NCI-H510A treated with DMSO at 0.1 percent for 48 hours (cell line): ENCODE results near the gene LARGE1.

Experiments
- DNase-seq: peaks from one replicate; lab custom pipeline; 2025; lab: John Stamatoyannopoulos, UW

Gene LARGE1

DNA sequence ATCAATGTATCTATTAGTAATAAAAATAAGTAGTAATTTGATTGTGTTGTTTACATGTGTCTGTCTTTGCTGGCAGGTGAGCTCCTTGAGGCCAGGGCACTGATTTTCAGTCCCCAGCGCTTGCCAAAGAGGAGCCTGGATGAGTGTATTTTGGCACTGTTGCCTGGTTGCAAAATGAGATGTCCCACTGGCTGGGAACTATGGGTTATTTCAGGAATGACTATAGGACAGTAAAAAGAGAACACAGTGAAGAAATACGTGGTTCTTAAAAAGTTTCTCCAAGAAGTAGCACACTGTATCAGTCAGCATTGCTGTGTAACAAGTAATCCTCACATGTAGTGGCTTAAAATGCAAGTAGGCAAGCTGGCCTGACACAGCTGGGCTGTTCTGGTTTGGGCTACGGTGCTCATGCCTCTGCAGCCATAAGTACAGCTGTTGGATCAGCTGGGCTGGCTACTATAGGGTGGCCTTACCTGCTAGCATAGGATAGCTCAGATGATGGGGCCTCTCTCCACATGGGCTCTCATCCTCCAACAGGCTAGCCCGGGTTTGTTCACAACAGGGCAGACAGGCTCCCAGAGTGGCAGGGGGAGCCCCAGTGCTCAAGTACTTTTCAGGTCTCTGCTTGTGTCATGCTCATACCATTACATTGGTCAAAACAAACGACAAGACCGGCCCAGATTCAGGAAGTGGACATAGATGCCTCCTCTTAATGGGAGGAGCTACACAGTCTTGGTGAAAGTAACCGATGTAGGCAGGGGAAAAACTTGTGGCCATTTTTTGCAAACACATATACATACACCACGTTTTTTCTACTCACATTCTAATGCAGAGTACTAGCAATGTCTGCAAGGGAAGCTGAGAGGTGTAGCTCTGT lies 399.1 kb downstream of the LARGE1 start:
- DNase-seq, result no peak

DNA sequence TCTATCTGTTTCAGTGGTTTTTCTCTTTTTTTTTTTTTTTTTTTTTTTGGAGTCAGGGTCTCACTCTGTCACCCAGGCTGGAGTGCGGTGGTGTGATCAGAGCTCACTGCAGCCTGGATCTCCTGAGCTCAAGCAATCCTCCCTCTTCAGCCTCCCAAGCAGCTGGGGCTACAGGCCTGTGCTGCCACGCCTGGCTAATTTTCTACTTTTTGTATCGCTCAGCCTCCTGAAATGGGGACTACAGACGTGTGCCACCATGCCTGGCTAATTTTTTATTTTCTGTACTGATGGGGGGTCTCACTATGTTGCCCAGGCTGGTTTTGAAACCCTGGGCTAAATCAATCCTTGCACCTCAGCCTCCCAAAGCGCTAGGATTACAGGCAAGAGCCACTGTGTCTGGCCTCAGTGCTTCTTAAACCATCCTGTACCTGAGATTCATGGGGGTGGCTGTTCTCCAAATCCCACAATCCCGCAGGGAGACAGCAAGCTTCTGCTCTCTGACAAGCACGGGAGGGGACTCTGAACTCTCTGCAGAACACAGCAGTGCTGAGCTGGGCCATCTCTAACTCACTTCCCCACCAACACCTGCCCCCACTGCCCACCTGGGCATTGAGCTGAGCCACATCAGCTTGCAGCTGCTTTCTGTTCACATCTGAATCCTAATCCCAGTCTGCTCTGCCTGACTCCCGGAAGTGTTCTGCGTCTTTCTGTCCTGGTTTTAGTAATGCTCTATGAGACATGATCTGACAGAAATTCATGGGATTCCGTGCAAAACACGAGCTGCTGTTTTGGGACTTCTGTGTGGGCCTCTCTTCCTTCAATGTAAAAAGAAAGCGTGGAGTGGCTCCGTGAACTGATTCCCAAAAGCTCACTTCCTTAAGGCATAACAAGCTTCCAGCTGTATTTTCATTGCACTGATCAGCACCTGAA lies 400.0 kb downstream of the LARGE1 start:
- no peak for DNase-seq

DNA sequence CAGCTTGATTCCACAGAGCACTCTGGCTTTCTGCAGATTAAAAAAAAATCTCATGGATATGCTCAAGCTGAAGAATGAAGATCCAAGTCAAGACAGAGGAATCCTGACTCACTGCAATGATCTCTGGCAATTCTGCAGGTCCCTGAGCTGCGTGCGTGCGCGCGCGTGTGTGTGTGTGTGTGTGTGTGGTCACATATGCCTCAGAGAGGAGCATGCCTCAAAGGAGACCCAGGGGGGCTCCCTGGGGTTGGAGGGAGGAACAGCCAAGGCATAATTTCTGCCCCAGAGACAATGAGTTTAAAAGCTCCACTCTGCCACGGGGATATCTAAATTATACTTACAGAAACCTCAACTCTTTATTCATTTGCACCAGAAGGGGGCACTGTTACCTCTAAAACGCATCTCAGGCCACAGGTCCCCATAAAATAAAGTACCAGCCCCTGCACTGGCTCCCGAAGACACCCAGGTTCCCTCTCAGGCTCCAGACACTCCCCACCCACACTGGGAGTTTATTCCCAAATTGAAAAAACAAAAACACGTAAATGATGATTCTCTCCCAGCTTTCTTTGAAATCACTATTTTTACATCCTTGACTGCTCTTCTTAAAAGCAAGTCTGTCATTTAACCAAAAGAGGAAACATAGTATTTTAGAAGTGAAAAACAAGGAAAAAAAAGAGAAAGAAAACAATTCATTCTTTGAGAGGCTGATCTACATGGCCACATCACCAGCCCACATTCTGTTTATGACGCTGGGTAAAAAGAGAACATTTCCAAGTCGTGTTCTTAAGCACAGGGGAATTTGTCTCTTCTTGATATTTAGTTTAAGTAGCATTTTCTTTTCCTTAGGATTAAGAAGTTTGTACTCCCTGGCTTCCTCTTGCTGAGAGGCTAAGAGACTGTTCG lies 401.0 kb downstream of the LARGE1 start:
- DNase-seq, result peak; percentile 66

DNA sequence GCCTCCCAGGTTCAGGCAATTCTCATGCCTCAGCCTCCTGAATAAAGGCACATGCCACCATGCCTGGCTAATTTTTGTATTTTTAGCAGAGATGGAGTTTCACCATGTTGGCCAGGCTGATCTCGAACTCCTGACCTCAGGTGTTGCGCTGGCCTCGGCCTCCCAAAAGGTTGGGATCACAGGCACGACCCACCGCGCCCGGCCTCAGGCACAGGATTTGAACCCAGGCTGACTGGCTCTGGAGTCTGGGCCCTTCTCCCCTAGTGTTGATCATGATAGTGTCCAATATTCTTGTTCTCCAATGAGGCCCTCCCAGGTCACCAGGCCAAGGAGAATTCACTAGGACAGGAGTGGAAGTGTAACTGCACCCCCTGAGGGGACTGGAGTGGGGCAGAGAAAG lies 401.9 kb downstream of the LARGE1 start:
- DNase-seq, result no peak

DNA sequence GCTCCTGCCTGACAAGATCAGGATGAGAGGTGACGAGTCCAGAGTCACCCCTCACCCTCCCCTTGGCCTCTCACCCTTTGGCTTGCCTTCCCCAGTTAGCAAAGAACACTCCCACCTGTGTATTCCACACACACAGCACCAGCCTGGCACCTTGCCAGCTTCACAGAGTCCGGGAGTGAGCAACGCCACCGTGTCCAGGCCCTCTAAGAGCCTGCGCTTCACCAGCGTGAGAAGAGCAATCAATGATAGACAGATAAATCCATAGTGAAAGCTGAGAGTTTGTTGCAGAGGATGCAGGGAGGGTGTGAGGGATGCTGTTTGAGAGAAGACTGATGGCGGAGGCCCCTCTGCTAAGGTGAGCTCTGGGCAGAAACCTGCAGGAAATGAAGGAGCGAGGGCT lies 404.5 kb downstream of the LARGE1 start:
- peak; percentile 72 for DNase-seq

DNA sequence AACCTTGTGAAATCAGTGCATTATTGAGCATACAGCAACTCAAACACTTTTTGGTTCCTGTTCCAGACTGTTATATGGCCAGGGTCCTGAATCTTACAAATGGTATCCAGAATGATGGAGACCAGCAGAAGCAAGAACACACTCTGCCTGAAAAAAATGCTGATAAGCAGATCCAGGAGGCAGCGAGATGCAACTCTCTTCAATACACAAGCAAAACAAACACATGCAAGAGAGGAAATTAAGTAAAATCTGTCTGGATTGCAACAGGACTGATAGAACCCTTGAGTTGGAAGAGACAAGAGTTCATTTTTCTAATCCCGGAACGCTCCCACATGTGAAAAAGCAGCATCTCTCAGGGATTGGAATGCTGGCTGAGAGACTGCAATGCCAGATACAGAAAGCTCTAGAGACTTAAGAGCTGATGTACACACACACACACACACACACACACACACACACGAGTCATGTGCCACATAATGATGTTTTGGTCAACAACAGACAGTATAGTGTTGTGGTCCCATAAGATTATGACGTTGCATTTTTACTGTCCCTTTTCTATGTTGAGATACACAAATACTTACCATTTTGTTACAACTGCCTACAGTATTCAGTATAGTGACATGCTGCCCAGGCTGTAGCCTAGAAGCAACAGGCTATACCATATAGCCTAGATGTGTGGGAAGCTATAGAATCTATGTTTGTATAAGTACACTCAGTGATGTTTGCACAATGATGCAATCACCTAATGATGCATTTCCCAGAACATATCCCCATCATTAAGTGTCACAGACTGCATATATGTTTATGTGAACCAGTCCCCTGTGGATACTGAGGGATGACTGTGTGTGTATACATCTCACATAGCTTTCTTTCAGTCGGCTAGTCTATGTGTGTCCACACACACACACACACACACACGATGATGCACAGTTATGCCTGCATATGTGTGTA lies 406.6 kb downstream of the LARGE1 start:
- DNase-seq, result peak; percentile 80

DNA sequence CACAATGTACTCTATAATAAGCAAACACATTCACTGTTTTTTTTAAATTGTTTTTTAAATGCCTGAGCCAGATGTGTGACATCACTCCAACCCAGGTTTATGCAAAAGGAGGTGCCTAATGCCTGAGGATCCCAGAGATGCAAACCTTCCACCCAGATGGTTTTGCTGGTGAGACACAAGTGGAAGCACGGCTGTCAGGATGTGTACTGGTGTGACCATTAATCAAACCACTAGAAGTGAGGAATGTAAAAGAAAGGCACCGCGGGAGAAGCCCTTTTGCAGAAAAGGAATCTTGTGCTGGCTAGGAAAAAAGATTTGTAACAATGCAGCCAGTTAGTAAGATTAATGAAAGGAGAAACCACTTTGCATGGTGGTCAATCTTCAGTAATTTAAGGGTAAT lies 407.4 kb downstream of the LARGE1 start:
- DNase-seq, result no peak

DNA sequence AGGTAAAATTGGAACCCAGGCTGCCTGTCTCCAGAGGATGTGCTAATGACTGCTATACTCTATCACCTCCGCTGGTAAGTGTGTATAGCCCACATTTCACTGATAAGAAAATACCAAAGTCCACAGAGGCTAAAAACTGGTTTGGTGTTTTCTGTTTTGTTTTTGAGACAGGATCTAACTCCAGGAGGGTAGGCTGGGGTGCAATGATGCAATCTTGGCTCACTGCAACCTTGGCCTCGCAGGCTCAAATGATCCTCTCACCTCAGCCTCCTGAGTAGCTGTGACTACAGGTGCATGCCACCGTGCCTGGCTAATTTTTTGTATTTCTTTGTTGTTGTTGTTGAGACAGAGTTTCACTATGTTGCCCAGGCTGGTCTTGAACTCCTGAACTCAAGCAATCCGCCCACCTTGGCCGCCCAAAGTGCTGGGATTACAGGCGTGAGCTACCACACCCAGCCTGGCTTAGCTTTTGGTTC lies 409.8 kb downstream of the LARGE1 start:
- DNase-seq, result no peak

DNA sequence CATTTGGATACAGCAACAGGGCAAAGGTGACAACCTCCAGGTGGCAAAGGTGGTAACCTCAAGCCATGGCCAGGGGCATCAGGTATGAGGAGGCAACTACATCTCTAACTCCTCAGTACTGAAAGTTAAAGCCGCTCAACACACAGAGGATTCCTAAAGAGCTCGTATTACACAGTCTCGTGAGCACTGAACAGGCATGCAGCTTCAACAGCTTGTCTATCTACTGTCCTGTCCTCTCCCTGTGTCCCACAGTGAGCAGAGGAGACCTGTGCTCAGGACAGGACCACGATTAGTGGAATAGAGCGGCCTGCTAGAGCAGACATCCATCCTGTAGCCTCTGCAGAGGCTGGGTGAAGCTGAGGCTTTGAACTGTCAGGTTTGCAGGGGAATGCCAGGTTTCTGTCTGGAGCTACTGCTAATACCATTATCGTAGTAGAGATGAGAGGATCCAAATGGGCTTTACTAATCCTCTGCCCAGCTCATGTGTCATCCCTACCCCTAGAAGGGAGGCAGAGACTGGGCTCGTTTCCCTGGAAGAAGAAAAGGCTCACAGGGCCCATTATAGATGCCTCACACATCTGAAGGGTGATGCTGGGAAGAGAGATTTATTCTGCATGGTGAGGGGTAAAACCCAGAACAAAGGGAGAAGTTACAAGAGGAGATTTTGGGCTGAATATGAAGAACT lies 415.2 kb downstream of the LARGE1 start:
- DNase-seq, result no peak

DNA sequence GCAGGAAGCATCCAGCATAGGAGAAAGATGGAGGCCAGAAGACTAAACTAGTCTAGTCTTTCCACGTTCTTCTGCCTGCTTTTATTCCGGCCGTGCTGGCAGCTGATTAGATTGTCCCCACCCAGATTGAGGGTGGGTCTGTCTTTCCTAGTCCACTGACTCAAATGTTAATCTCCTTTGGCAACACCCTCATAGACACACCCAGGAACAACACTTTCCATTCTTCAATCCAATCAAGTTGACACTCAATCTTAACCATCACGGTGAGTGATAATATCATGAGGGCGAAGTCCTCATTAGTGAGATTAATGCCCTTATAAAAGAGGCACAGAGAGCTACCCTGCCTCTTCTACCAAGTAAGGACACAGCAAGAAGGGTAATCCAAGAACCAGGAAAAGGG lies 424.2 kb downstream of the LARGE1 start:
- DNase-seq, result no peak

DNA sequence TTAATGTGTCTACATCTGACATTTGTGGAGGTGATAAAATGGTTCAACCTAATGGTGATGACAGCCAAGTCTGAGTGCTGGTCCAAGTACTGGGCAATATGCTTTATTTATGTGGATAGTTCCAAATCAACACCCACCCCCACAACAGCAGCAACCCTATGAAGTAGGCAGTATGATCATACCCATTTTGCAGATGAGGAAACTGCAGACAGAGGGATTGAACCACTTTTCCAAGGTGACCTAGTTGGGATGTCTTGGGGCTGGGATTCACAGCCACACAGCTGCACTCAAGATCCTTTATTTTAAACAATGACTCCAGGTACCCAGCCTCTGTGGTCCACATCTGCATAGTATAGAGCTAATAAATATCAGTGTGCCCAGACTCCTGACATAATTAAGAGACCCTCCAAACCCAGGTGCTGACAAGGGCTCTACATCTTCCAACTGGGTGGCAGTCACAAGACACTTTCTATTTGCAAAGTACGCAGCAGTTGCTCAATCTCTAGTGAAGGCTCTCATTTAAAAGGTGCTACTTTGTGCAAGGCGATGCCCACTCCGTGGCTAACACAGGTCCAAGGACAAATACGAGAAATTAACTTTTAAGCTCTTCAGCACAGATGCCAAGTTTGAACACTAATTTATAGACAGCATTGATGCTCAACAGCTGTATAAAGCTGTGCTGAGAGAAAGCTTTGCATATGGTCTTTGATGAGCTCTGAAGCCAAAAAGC lies 426.6 kb downstream of the LARGE1 start:
- peak; percentile 15 for DNase-seq

DNA sequence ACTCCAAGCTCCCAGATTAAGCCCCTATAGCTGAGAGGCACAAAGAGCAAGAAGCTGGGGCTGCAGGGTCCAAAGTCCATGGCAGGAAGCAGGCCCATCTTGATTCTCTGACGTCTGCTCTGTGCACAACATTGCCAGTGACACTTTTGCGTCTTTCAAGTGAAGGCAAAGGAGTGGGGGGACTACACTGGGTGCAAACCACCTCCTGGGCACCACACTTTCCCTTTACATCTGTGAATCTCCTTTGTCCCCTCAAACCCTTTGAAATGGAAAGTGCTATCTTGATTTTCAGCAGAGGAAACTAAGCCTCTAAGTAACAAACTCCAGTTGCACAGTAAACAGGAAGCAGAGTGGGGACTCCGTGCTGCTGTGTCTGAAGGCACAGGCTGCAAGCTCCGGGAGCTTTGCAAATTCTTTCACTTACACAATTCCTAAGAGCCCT lies 428.0 kb downstream of the LARGE1 start:
- DNase-seq, result no peak

DNA sequence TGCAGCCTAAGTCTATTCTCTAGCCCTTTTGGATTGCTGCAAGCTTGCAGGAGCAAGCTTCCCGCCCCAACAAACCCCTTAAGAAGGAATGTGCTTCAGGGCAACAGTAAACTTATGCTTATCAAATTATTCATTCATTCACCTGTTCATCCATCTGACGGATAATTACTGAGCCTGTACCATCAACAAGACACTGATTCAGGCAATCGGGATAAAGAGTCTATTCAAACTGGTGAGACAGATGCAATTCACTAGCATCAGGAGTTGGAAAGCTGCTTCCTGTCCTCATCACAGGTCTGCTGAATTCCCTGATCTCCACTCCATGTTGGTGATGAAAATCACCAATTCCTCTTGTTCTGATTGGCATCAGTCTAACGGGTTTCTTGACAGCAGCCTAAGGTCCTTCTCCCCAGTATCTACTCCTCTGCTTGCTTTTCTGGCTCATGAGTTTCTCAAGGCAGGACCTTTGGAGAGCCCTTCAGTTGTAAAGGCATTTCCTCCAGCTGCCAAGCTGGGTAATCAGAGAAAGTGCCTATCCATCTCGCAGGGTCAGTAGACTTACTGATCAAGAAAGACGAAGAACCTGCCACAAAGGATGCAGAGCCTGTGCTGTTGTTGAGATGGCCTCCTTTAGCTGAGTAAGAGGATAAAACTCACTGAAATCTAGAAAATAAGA lies 433.1 kb downstream of the LARGE1 start:
- DNase-seq, result no peak

DNA sequence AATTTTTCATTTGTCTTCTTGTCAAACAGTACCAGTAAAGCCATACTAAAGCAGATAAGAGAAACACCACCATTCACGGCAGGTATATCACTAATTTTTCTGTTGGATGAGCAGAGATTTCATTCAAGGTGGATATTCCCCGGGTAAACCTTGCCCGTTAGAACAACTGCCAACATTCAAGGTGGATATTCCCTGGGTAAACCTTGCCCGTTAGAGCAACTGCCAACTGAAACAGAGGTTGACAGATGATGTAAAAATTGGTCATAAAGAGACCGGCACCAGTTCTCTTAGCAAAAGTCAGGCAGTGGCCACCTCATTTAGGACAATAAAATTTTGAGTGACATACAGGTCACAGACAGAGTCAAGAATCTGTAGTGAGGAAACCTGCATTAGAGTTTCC lies 438.7 kb downstream of the LARGE1 start:
- no peak for DNase-seq

DNA sequence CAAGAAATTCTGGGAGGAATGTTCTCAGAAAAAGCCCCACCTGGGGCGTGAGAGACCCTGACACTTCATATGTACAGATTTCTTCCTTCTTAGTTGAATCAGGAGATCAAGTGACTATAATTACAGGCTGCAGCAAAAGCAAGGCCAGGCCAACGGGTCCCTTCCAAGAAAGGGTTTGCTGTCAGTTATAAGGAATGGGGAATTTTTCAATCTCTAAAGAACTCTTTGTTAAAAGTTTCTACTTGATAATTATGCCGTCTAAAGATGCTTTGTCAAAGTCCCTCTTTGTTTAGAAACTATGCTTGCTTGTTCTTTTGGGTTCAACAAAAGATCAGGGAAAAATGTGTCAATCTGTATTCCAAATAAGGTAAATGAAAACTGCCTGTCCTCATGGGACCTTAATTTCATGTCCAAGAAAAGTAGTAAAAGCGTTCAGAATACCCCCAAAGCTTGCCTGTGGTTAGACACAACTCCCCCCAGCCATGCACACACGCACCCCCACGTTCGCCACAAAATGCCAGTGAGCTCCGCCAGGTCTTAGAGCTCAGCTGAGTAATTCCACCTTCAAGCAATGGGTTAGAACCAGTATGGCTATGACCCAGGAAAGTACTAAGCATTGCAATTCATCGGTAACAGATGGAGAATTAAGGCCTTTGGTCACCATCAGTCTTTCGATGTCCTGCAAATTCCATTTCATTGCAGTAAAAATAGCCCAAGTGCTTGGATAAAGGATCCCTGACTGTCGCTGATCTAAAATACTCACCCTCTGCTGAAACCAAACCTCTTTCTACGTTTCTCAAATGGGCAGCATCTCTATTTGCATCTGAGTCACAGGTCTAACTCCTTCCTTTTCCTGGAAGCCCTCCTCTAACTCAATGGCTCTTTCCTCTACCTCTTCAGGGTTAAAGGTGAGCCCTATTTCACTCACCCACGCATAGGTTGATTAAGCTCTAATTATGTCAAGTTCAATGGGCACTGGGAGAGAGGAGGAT lies 442.9 kb downstream of the LARGE1 start:
- no peak for DNase-seq

DNA sequence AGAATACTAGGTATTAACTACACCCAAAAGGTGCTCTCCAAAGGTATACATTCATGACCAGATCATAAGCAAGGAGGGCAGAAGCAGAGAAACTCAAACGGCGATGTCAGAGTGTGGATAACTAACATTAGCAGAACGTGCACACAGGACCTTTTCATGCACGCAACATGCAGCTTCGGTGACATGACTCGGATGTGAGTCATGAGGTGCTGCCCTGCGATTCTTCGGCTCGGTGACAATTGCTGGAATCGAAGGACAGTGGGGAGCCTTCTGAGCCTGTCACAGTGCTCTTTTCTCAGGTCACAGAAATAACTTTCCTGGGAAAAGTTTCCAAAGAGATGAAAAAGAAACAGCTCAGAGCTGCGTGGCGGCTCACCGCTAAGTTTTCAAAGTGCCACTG lies 443.6 kb downstream of the LARGE1 start:
- no peak for DNase-seq

DNA sequence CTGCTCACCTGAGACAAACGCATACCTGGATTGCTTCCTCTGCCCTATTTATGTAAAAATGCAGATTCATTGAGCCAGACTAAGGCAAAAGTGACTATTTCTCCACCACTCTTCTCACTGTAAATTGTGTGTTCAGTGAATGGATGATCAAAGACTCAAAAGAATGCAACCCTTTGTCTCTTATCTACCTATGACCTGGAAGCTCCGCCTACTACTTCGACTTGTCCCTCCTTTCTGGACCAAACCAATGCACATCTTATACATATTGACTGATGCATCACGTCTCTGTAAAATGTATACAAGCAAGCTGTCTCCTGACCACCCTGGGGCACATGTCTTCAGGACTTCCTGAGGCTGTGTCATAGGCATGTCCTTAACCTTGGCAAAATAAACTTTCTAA lies 444.1 kb downstream of the LARGE1 start:
- no peak for DNase-seq
